AG09319 (cell line): Measurements from ENCODE around the gene USP43.

ENCODE experiments used
- DNase-seq: peaks from one replicate; pipeline ENCODE4 v3.0.0-alpha.2; 2010; ENCODE audit warnings: low read depth; ENCODE audit errors: extremely low read depth
- CTCF ChIP-seq: IDR thresholded peaks from 2 replicates; pipeline ENCODE4 v1.5.1; 2011; ENCODE audit warnings: low read depth, mild to moderate bottlenecking, inconsistent platforms, low read length, moderate library complexity

The USP43 gene

GRCh38 chr17:9768381-9768934 lies 123.1 kb downstream of the USP43 start:
- peak; percentile 24 for TF ChIP-seq CTCF

GRCh38 chr17:9769036-9769695 lies 123.8 kb downstream of the USP43 start:
- no peak for TF ChIP-seq CTCF
- DNase-seq, result no peak

More at GRCh38 chr17:9768381-9768934, 123.1 kb downstream of the USP43 start:
- DNase-seq, result no peak

- TF ChIP-seq CTCF, result no peak
- DNase-seq, result no peak
Observed at GRCh38 chr17:9771465-9771864, 126.1 kb downstream of the USP43 start.

- TF ChIP-seq CTCF, result no peak
- no peak for DNase-seq
Observed at GRCh38 chr17:9772658-9773057, 127.3 kb downstream of the USP43 start.

GRCh38 chr17:9776911-9777310 lies 131.6 kb downstream of the USP43 start:
- DNase-seq, result no peak
- no peak for TF ChIP-seq CTCF
